Erythroblast (primary cell): ENCODE data around the gene PLCL2.

Source experiments
- GATA1 ChIP-seq: IDR thresholded peaks from 2 replicates; pipeline ENCODE4 v1.6.1; 2011; ENCODE audit warnings: low read depth, mild to moderate bottlenecking, control low read depth, low read length, moderate library complexity
- POLR2A ChIP-seq: IDR thresholded peaks from 2 replicates; pipeline ENCODE4 v1.6.1; 2011; ENCODE audit warnings: mild to moderate bottlenecking, low read length

DNA sequence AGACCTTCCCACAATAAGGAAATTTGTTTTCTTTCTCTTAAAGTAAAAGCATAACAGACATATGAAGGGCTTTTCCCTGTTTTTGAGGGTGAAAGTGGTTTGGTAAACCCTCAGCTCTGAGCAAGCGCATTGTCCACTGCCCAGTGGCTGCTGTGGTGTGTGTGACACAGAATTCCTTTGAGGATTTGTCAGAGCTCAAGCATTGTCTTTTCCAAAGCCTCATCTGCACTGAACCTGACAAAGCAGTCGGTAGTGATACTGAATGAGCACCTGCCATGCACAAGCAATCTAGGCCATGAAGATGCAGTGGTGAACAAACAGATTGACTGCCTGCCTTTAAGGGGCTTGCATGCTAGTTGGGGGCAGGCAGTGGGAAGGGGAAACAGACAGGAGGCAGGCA is 128.3 kb downstream of the PLCL2 start:
- TF ChIP-seq POLR2A (no peak), GATA1 (no peak)
